Esophagus (tissue), 2 donors: ENCODE results near the gene NAXD. TPM values are rescaled to one million over a fixed set of nuclear protein-coding genes. Genes with fewer than 3 reads are reported as not detected.

Experiments
- H3K27ac ChIP-seq, 2 donors: one replicate each; pipeline ENCODE4 v1.5.1; 2013; ENCODE audit warnings: low read depth in 2 of 2, mild to moderate bottlenecking in 2 of 2, inconsistent platforms in 1 of 2, low read length in 1 of 2, moderate library complexity in 1 of 2
- H3K27me3 ChIP-seq, 2 donors: one replicate each; pipeline ENCODE4 v1.6.1; 2013; ENCODE audit warnings: low read length in 2 of 2, control low read depth in 1 of 2, mild to moderate bottlenecking in 1 of 2; ENCODE audit not compliant: insufficient read depth in 2 of 2, control insufficient read depth in 1 of 2
- H3K36me3 ChIP-seq, 2 donors: one replicate each; pipeline ENCODE4 v1.6.1; 2013; ENCODE audit warnings: low read length in 1 of 2; ENCODE audit not compliant: control insufficient read depth in 2 of 2, insufficient read depth in 2 of 2
- H3K4me1 ChIP-seq, 2 donors: one replicate each; pipeline ENCODE4 v1.6.1; 2013; ENCODE audit warnings: low read length in 1 of 2; ENCODE audit not compliant: control insufficient read depth in 2 of 2, insufficient read depth in 2 of 2
- H3K4me3 ChIP-seq, 2 donors: one replicate each; pipeline ENCODE4 v1.5.1; 2013; ENCODE audit warnings: low read length in 2 of 2, mild to moderate bottlenecking in 2 of 2, low read depth in 1 of 2, moderate library complexity in 1 of 2
- H3K9me3 ChIP-seq, 2 donors: one replicate each; pipeline ENCODE4 v1.6.1; 2013; ENCODE audit warnings: mild to moderate bottlenecking in 2 of 2, low read depth in 1 of 2, low read length in 1 of 2, moderate library complexity in 1 of 2; ENCODE audit not compliant: control insufficient read depth in 2 of 2, insufficient read depth in 1 of 2
- WGBS, 2 donors: extraction: QIAGEN DNeasy Blood & Tissue Kit; methylation state at CpG; one replicate each; pipeline ENCODE4 v1.1.7; 2013; 5-methylcytosine and 5-hydroxymethylcytosine counted together
- polyA plus RNA-seq, 2 donors: library from polyadenylated mRNA; stranded (reverse); fragments of 200-250 nt; gene quantifications; one replicate each; pipeline ENCODE4 v1.2.3, GENCODE V29; 2013
- donor health status: healthy with polysubstance abuse.
- donor health status: Bipolar disorder and iron deficiency.

The NAXD gene
- polyA plus RNA-seq, 2 donors, result 26.3 to 28.7 TPM

DNA sequence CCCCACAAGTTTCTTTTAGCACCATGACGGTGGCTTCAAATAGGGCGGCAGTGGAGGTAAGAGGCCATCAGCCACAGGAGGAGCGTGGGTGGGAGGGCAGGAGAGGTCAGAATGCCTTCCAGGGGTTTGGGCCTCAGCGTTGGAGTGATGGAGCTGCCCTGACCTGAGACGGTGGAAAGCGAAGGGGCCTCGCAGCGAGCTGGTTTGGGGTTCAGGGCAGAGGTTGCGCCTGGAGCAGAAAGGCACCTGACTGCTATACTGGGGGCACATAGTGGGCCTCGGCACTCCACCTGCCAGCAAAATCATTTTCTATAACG lies 382 bp upstream of the NAXD start:
- H3K4me3 ChIP-seq, result peak overlapping the region; percentile 86 to 97

DNA sequence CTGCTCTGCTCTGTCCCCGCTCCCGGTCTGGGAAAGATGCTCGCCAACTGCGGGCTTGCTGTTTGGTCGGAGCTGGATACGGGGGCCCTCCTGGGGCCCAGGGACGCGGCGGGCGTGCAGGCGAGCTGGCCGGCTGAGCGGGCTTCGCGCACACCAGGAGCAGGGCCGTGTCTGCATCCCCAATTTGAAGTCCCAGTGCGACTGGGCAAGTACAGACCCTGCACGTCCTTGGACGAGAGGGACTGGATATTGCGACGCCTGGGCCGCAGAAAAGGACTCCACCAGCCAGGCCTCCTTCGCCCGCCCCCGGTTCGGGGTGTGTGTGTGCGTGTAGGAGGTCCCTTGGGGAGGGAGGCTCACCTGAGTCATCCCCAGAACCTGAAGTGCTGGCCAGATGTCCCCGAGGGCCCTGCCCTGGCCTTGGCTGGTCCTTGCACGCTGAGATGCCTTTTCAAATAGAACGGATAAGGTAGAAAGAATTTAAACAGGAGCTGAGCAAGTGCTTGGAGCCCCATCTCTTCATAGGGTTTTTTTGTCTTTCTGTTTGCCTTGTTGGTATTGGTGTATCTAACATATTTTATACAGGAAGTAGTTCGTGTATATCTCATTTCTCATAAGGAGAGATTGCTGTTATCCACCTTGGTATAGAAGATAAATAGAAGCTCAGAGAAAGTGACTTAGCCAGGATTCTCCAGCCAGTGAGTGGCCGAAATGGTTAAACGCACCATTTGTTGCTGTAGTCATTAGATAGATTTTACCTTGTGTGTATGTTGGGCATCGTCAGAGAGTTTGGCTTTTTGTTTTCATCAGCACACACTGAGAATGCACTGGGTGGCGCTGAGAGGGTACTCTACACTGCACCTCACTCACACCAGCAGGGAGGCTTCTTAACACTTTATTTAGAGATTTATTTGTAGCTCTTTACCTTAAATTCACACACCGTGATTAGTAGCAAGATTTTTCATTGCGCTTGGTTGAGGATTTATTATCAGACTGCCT lies 1.1 kb downstream of the NAXD start:
- Histone ChIP-seq H3K4me3 (peak overlapping the region; percentile 86 to 97), H3K4me1 (peaks cover 7 to 12% of the 10 kb centered on the region in 2 donors), H3K27me3 (no peaks in the 10 kb centered on the region), H3K27ac (peak overlapping the region; percentile 94 to 97), H3K36me3 (peaks cover 0 to 2% of the 10 kb centered on the region in 2 donors), H3K9me3 (peaks cover 0 to 2% of the 10 kb centered on the region in 2 donors)
- 5 to 6% methylated on average over 37 of the region's 37 CpGs for WGBS, 2 donors

More for the DNA sequence above, 382 bp upstream of the NAXD start:
- Histone ChIP-seq H3K9me3 (peaks cover 0 to 2% of the 10 kb centered on the region in 2 donors), H3K27ac (peak overlapping the region; percentile 66 to 94), H3K36me3 (peaks cover 0 to 2% of the 10 kb centered on the region in 2 donors), H3K27me3 (no peaks in the 10 kb centered on the region), H3K4me1 (peaks cover 7 to 14% of the 10 kb centered on the region in 2 donors)
- WGBS, 2 donors, result 87 to 88% methylated on average over 11 of the region's 11 CpGs

DNA sequence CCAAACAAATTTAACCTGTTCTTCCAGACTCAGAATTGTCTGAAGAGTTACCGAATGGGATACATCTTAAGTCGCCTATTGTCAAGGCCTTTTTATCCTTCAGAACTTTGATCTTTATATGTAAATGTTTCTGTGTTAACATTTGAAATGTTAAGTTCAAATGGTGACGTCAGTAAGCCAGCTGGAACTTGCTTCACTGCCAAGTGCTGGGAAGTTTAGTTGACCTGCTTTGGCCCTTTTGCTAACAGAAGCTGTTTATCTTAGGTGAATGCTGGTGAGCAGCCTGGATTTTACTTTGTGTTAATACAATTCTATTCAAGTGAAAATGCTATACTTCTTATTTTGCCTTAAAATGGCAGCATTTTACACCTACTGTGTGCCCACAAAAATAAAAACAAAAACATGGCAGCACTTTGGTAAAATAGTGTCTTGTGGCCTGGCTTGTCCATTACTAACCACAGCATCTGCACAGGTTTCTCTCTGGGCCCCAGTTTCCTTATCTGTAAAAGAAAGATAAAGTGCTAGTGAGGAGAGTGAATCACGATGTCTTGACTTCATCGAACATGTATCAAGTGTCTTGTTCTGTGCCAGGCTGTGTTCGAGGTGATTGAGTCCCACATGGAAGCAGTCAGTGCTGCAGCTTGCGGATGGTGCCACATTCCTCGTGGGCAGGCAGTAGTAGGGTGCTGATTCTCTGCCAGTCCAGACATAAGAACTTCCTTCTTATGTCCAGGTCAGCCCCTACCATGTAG lies 2.2 kb downstream of the NAXD start:
- Histone ChIP-seq H3K27ac (peak overlapping the region; percentile 55 to 87), H3K9me3 (peaks cover 0 to 2% of the 10 kb centered on the region in 2 donors)

DNA sequence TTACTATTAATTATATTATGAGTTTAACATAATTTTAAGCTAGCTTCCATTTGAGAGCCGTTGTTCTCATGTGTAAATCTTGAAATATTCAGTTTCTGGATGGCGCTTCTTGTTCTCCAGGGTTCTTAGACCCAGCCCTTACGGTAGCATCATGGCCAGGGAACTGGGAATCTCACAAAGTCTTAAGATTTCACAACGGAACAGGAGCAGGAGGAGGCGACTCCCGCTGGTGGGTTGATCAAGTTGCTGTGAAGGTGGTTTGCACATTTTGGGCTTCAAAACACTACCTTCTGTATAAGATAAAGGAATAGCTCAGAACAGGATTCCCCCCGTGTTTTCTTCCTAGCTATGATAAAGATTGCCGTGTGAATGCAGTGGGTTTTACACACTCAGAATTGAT lies 2.8 kb downstream of the NAXD start:
- Histone ChIP-seq H3K4me3 (no peak overlapping the region), H3K9me3 (peaks cover 0 to 2% of the 10 kb centered on the region in 2 donors), H3K4me1 (peaks cover 7 to 12% of the 10 kb centered on the region in 2 donors), H3K27me3 (no peaks in the 10 kb centered on the region), H3K27ac (peak overlapping the region; percentile 55 to 62), H3K36me3 (peaks cover 0 to 10% of the 10 kb centered on the region in 2 donors)
- 80 to 83% methylated on average over 8 of the region's 8 CpGs for WGBS, 2 donors

More for the DNA sequence above, 2.2 kb downstream of the NAXD start:
- Histone ChIP-seq H3K4me3 (peak overlapping the region in 1 of 2 donors; percentile 8), H3K36me3 (peaks cover 0 to 4% of the 10 kb centered on the region in 2 donors), H3K4me1 (peaks cover 7 to 12% of the 10 kb centered on the region in 2 donors), H3K27me3 (no peaks in the 10 kb centered on the region)
- 36 to 41% methylated on average over 8 of the region's 8 CpGs for WGBS, 2 donors

DNA sequence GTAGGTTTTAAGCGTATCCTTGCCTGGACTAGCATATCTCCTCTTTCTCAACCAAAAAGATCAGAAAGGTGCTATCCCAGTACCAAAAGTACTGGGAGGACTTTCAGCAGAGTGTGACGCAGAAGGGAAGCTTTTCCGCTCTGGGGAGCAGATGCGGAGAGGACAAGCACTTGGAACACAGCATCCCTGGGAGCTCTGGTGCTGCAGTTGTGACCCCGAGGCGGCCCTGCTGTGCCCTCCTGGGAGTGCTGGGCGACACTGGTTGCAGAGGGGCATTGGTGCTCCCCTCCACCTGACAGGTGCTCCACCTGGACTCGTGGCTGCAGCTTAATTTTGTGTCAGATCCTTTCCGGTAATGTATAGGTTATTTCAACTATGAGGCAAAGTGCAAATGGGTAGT lies 3.4 kb downstream of the NAXD start:
- Histone ChIP-seq H3K9me3 (peaks cover 0 to 2% of the 10 kb centered on the region in 2 donors), H3K36me3 (peaks cover 0 to 15% of the 10 kb centered on the region in 2 donors), H3K4me1 (peaks cover 7 to 12% of the 10 kb centered on the region in 2 donors), H3K27ac (peak overlapping the region in 1 of 2 donors; percentile 43), H3K4me3 (no peak overlapping the region), H3K27me3 (no peaks in the 10 kb centered on the region)
- 80 to 93% methylated on average over 9 of the region's 9 CpGs for WGBS, 2 donors

DNA sequence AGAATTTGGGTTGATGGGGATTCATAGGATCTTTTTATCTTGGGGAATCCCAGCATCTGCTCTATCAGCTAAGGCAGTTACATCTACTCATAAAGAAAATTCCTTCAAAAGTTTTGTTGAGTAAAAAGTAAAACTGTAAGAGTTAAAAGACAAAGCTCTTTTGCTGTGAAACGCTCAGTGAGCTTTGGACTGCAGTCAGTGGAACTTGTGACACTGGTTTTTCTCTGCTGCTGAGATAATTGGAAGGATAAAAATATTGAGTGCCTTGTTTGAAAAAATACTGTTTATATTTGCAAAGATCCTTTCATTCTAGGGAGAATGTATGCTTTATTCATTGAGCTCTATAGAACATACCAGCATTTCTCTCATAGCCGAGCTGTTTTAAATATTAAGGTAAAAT lies 5.3 kb downstream of the NAXD start:
- H3K9me3 ChIP-seq, result no peaks in the 10 kb centered on the region
- H3K27me3 ChIP-seq, result no peaks in the 10 kb centered on the region
- no peak overlapping the region for H3K4me3 ChIP-seq
- 42 to 45% methylated on average over 2 of the region's 2 CpGs for WGBS, 2 donors
- H3K36me3 ChIP-seq, result peaks cover 0 to 24% of the 10 kb centered on the region in 2 donors
- no peak overlapping the region for H3K27ac ChIP-seq
- peaks cover 7 to 14% of the 10 kb centered on the region in 2 donors for H3K4me1 ChIP-seq

DNA sequence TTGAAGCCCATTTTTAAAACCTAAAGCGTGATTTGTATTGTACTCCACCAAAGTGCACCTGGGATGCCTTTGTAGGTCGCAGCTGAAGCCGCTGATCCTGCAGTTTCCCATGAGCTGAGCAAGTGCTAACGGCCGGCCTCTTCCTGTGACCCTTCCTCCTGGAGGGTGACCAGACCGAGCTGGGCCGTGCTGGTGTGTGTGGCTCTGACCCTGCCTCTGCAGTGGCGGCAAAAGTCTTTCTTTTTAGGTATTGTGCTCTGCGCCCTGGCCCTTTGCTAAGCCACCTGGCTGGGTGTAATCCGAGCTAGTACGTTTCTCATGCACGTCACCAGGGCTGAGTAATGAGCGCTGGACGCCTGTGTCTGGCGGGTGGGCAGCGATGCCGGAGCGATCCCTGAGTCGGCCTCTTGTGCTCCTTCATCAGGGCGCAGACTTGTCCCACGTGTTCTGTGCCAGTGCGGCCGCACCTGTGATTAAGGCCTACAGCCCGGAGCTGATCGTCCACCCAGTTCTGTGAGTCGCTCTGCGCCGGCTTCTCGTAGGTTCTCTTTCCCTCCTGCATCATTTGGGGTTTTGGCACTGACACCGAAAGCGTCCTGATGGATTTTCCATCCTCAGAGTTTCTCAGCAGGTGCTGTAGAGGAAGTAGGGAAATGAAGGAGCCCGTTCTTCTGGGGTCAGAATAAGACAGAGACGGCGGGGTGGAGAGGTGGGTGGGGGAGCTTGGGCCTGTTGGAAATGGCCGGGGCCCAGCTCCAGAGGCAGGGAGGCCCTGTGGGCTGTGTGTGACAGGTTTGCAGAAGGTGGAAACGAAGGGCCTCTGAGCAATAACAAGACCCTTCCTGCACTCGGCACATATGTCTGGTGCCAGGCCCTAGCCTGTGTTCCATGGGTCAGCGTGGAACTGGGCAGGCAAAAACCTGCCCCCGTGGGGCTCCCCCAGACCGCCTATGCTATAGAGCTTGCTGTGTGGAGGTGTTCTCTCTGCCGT lies 9.7 kb downstream of the NAXD start:
- Histone ChIP-seq H3K27ac (peak overlapping the region; percentile 12 to 60), H3K4me1 (peaks cover 3 to 8% of the 10 kb centered on the region in 2 donors), H3K4me3 (no peak overlapping the region), H3K27me3 (no peaks in the 10 kb centered on the region), H3K36me3 (peaks cover 0 to 32% of the 10 kb centered on the region in 2 donors), H3K9me3 (no peaks in the 10 kb centered on the region)
- WGBS, 2 donors, result 84% methylated on average over 41 of the region's 41 CpGs

DNA sequence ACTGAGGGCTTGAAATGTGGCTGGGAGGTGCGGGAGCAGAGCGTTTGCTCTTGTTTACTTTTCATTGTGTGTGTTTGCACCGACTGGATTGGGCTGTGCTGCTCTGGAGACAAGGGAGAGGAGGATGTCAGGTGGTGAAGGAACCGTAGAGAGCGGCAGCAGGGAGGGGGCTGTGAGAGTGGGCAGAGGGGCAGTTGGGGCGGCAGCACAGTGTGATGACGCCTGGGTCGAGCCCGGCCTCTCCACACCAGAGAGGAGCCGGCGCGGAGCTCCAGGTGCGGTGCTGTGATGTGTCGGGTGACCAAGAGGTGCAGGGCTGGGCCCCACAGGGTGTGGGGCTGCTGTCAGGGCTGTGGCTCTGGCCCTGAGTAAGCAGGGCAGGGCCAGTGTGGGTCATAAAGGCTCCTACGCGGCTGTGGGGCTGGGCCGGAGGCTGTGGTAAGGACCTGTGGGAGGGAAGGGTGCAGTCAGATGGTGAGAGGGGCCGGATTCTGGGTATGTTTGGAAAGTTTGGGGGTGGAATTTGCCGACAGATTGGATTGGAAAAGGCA lies 10.5 kb downstream of the NAXD start:
- WGBS, 2 donors, result 72 to 77% methylated on average over 19 of the region's 19 CpGs
- H3K4me1 ChIP-seq, result peaks cover 3 to 8% of the 10 kb centered on the region in 2 donors

More for the DNA sequence above, 10.5 kb downstream of the NAXD start:
- H3K9me3 ChIP-seq, result no peaks in the 10 kb centered on the region
- H3K4me3 ChIP-seq, result no peak overlapping the region
- H3K36me3 ChIP-seq, result peaks cover 0 to 36% of the 10 kb centered on the region in 2 donors
- peak overlapping the region; percentile 12 to 60 for H3K27ac ChIP-seq
- no peaks in the 10 kb centered on the region for H3K27me3 ChIP-seq
